ENCODE data around the gene ATG12.
"Not testable (repeated sequence)": the region's sequence is repeated elsewhere in the genome, so short reads cannot be mapped to it uniquely, and the experiment has no call there.

ATG12 gene

DNA sequence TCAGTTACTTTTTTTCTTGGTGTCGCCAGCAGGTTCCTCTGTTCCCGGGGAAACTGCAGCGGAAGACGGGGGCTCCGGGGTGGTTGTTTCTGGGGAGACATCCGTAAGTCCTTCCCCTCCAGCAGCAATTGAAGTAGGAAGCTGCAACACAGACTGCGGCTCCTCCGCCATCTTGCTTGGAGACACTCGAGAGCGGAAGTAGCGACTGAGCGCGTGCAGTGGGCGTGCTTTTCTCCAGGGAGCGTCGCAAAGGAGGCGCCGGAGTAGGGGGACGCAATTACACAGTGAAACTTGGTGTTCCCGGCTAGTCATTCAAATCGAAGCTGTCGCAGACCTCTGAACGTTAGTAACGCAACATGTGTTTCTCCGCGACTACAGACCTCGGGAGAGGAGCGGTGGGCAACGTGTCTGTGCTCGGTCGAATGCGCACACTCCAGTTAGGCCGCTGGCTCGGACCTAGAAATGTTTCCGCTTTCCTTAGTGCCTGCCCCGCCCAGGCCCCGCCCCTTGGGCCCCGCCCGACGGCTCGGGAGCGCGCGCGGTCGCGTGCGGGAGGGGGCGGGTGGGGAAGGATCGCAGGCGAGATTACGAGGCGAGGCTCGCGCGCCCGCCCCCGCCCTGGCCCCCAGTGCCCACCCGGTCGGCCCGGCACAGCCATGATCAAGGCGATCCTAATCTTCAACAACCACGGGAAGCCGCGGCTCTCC, at the start of gene ATG12, which contains the start of gene AP3S1:
Gene ATG12 (minus strand): TSS at position 184 of the 707 bp plus-strand sequence. CDS start 13 bp downstream, at position 171.
Gene AP3S1 (plus strand): TSS at position 554 of the 707 bp plus-strand sequence. CDS start 103 bp downstream, at position 657.
- peak within 1 kb of the TSS; percentile 85 to 98 (median 90) for H3K4me2 ChIP-seq
- H3K4me1 ChIP-seq = peaks cover 34 to 54% (median 47%) of the 10 kb centered on the region in 10 experiments
- no peaks in the 10 kb centered on the region for H3K9me3 ChIP-seq (replicated peaks in 1 of 11)
- H4K20me1 ChIP-seq = peaks cover 33 to 78% (median 68%) of the 10 kb centered on the region in 11 experiments; a peak in 21 of 22 replicates
- peak within 1 kb of the TSS; percentile 84 to 96 (median 92) for H3K4me3 ChIP-seq
- no peak for TF ChIP-seq Cebpa-rat (IDR thresholded peaks at IDR 0.05)
- no peaks in the 10 kb centered on the region for H3K27me3 ChIP-seq
- H3K36me3 ChIP-seq = peaks cover 12 to 23% (median 18%) of the 10 kb centered on the region in 11 experiments
- peak within 1 kb of the TSS; percentile 90 to 99 (median 95) for H3K27ac ChIP-seq
- H3K9ac ChIP-seq = peak within 1 kb of the TSS; percentile 88 to 95 (median 93)

- Histone ChIP-seq H3K27me3 (no peaks in the 10 kb centered on the region), H3K27ac (no peak overlapping the region), H3K9ac (no peak overlapping the region), H3K4me3 (no peak overlapping the region), H3K4me1 (peaks cover 0 to 11% (median 0%) of the 10 kb centered on the region in 10 experiments; a peak in 3 of 20 replicates), H3K9me3 (replicated peaks in 1 of 11) (no peaks in the 10 kb centered on the region), H3K36me3 (peaks cover 3 to 50% (median 12%) of the 10 kb centered on the region in 11 experiments; a peak in 15 of 22 replicates), H3K4me2 (no peak overlapping the region), H4K20me1 (peaks cover 0 to 24% (median 0%) of the 10 kb centered on the region in 11 experiments; a peak in 6 of 22 replicates)
- TF ChIP-seq Cebpa-rat (IDR thresholded peaks at IDR 0.05) = no peak
Observed at GRCh38 chr5:115888027-115888426, 46.7 kb upstream of the ATG12 start.

GRCh38 chr5:115885208-115885607, 43.8 kb upstream of the ATG12 start:
- H3K9ac ChIP-seq; H3K27me3 ChIP-seq; H3K4me2 ChIP-seq; H3K4me1 ChIP-seq; H3K27ac ChIP-seq; H3K9me3 ChIP-seq (replicated peaks in 1 of 11); H3K4me3 ChIP-seq: not testable (repeated sequence)
- H3K36me3 ChIP-seq = peaks cover 9 to 62% (median 23%) of the 10 kb centered on the region in 11 experiments; a peak in 17 of 22 replicates
- peaks cover 0 to 42% (median 0%) of the 10 kb centered on the region in 11 experiments; a peak in 4 of 22 replicates for H4K20me1 ChIP-seq

GRCh38 chr5:115884704-115885103, 43.3 kb upstream of the ATG12 start:
- Histone ChIP-seq H3K9ac (no peak overlapping the region), H3K4me3 (no peak overlapping the region), H3K36me3 (peaks cover 9 to 57% (median 23%) of the 10 kb centered on the region in 11 experiments; a peak in 17 of 22 replicates), H4K20me1 (peaks cover 0 to 42% (median 0%) of the 10 kb centered on the region in 11 experiments; a peak in 4 of 22 replicates), H3K9me3 (replicated peaks in 1 of 11) (peaks cover 0 to 8% (median 0%) of the 10 kb centered on the region in 11 experiments; a peak in 1 of 22 replicates), H3K27me3 (no peaks in the 10 kb centered on the region), H3K4me2 (no peak overlapping the region), H3K27ac (no peak overlapping the region), H3K4me1 (no peaks in the 10 kb centered on the region)
- no peak for TF ChIP-seq Cebpa-rat (IDR thresholded peaks at IDR 0.05)

DNA sequence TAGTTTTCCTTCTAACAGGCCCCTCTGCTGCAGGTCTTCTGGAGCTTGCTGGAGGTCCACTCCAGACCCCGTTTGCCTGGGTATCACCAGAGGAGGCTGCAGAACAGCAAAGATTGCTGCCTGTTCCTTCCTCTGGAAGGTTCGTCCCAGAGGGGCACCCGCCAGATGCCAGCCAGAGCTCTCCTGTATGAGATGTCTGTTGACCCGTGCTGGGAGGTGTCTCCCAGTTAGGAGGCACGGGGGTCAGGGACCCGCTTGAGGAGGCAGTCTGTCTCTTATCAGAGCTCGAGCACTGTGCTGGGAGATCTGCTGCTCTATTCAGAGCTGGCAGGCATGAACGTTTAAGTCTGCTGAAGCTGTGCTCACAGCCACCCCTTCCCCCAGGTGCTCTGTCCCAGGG, 41.1 kb upstream of the ATG12 start:
- H3K4me2 ChIP-seq, H3K4me1 ChIP-seq, H3K9ac ChIP-seq, H3K27me3 ChIP-seq, H3K4me3 ChIP-seq, H3K27ac ChIP-seq: not testable (repeated sequence)
- H4K20me1 ChIP-seq = peaks cover 0 to 33% (median 0%) of the 10 kb centered on the region in 11 experiments; a peak in 4 of 22 replicates
- peaks cover 14 to 61% (median 30%) of the 10 kb centered on the region in 11 experiments; a peak in 19 of 22 replicates for H3K36me3 ChIP-seq
- peaks cover 2 to 16% (median 4%) of the 10 kb centered on the region in 11 experiments; a peak in 14 of 22 replicates for H3K9me3 ChIP-seq (replicated peaks in 1 of 11)

- H4K20me1 ChIP-seq = peaks cover 0 to 15% (median 0%) of the 10 kb centered on the region in 11 experiments; a peak in 3 of 22 replicates
- H3K4me1 ChIP-seq, H3K27ac ChIP-seq, H3K27me3 ChIP-seq, H3K9ac ChIP-seq, H3K4me2 ChIP-seq, H3K4me3 ChIP-seq: not testable (repeated sequence)
- peaks cover 6 to 21% (median 8%) of the 10 kb centered on the region in 11 experiments; a peak in 14 of 22 replicates for H3K9me3 ChIP-seq (replicated peaks in 1 of 11)
- peaks cover 13 to 83% (median 33%) of the 10 kb centered on the region in 11 experiments; a peak in 21 of 22 replicates for H3K36me3 ChIP-seq
Observed at GRCh38 chr5:115877342-115877741, 36.0 kb upstream of the ATG12 start.

DNA sequence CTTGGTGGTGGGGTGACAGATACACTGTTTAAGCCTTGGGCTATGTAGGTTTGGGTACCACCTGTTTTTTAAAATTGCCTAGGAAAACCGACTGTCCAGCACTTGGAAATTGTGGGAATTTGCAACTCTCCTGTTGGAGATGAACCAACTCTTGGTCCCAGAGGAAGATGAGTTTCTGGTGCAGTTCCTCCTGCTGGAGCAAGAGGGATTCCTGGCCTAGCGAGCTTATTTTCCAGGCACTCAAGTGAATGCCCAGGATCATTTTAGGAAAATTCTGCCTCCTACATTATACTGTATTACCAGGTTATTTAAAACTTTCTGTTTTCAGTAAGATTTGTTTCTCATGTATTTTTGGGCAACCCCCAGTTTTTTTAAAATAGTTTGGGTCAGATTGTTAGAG, 34.1 kb upstream of the ATG12 start:
- peaks cover 27 to 84% (median 49%) of the 10 kb centered on the region in 11 experiments for H3K36me3 ChIP-seq
- H4K20me1 ChIP-seq = peaks cover 0 to 5% (median 0%) of the 10 kb centered on the region in 11 experiments; a peak in 1 of 22 replicates
- H3K9ac ChIP-seq = no peak overlapping the region
- peaks cover 6 to 21% (median 7%) of the 10 kb centered on the region in 11 experiments; a peak in 14 of 22 replicates for H3K9me3 ChIP-seq (replicated peaks in 1 of 11)
- no peak for TF ChIP-seq Cebpa-rat (IDR thresholded peaks at IDR 0.05)
- H3K4me2 ChIP-seq = no peak overlapping the region
- H3K4me3 ChIP-seq = no peak overlapping the region
- H3K4me1 ChIP-seq = no peaks in the 10 kb centered on the region
- H3K27me3 ChIP-seq = no peaks in the 10 kb centered on the region
- no peak overlapping the region for H3K27ac ChIP-seq

DNA sequence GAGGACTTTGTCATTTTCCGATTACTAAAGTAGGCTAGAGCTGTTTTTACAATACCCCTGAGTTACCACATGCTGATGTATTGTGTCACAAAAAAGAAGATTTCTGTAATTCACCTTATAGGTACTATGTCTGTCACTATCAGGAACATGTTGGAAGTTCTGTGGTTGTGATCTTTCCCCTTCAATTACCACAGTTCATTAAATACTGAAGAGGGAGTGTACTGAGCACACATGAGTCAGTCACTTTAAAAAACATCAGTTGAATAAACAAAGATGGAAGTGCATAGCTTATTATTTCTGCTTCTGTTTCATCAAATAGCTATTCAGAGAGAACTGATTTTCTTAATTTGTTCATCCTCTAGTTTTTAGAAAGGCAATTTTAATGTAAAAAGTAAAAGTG, 32.0 kb upstream of the ATG12 start:
- Histone ChIP-seq H4K20me1 (peaks cover 0 to 10% (median 0%) of the 10 kb centered on the region in 11 experiments; a peak in 2 of 22 replicates), H3K4me3 (no peak overlapping the region), H3K36me3 (peaks cover 31 to 89% (median 53%) of the 10 kb centered on the region in 11 experiments), H3K9ac (no peak overlapping the region), H3K4me1 (no peaks in the 10 kb centered on the region), H3K9me3 (replicated peaks in 1 of 11) (peaks cover 6 to 13% (median 7%) of the 10 kb centered on the region in 11 experiments; a peak in 14 of 22 replicates), H3K4me2 (no peak overlapping the region), H3K27ac (no peak overlapping the region), H3K27me3 (no peaks in the 10 kb centered on the region)
- no peak for TF ChIP-seq Cebpa-rat (IDR thresholded peaks at IDR 0.05)

GRCh38 chr5:115872447-115872846, 31.1 kb upstream of the ATG12 start:
- H3K4me1 ChIP-seq = no peaks in the 10 kb centered on the region
- peaks cover 4 to 6% (median 4%) of the 10 kb centered on the region in 11 experiments; a peak in 13 of 22 replicates for H3K9me3 ChIP-seq (replicated peaks in 1 of 11)
- no peak overlapping the region for H3K4me3 ChIP-seq
- TF ChIP-seq Cebpa-rat (IDR thresholded peaks at IDR 0.05) = no peak
- H3K27me3 ChIP-seq = no peaks in the 10 kb centered on the region
- no peak overlapping the region for H3K4me2 ChIP-seq
- no peak overlapping the region for H3K9ac ChIP-seq
- no peak overlapping the region for H3K27ac ChIP-seq
- peaks cover 31 to 92% (median 49%) of the 10 kb centered on the region in 11 experiments for H3K36me3 ChIP-seq
- H4K20me1 ChIP-seq = peaks cover 0 to 15% (median 0%) of the 10 kb centered on the region in 11 experiments; a peak in 3 of 22 replicates

All from BLaER1 treated with 17β-estradiol and CSF1 and Interleukin-3, amounts not matched to agents 10 nM and 100 nM (cell line).